Aorta (tissue), 4 donors: ENCODE results near the gene PPIL4. TPM values are rescaled to one million over a fixed set of nuclear protein-coding genes. Genes with fewer than 3 reads are reported as not detected.

Experiments
- polyA plus RNA-seq, 2 donors: library from polyadenylated mRNA; stranded (reverse); fragments of 200-250 nt; gene quantifications; one replicate each; pipeline ENCODE4 v1.2.3, GENCODE V29; 2013
- total RNA-seq, 2 donors: library from RNA; stranded (reverse); fragmentation: NEBNext Ultra II Directional; extraction: Animal tissue kit (Norgen Biotek cat#: 25700); gene quantifications; one replicate each; pipeline ENCODE4 v1.2.1, GENCODE V29; 2021
- donor health status: healthy with polysubstance abuse.
- donor health status: Bipolar disorder and iron deficiency.
- donor health status: DM: no; HTN: no; CAD: no.
- donor health status: DM: yes; HTN: yes; CAD: no.

Gene PPIL4
- total and polyA plus RNA-seq, 4 donors, result 15.7 to 34.4 (median 24.6) TPM

Other genes starting within 250 kb of the PPIL4 start
- 10 to 100 TPM; 68.1 to 68.6 TPM for gene TAB2, start 228.3 kb downstream of the PPIL4 start, total RNA-seq
- 10 to 100 TPM; 22.2 to 49.6 TPM for gene TAB2, start 228.3 kb downstream of the PPIL4 start, polyA plus RNA-seq
- gene SUMO4, start 145.8 kb downstream of the PPIL4 start, total RNA-seq, result 1 to 10 TPM; 2.9 to 6.9 TPM
- under 1 TPM in 1 of 2 donors, not detected in 1; 0.49 TPM for gene SUMO4, start 145.8 kb downstream of the PPIL4 start, polyA plus RNA-seq
- 1 to 10 TPM; 1.2 to 3.0 TPM for gene ZC3H12D, start 61.0 kb downstream of the PPIL4 start, total RNA-seq
- gene ZC3H12D, start 61.0 kb downstream of the PPIL4 start, polyA plus RNA-seq, result 1 to 10 TPM in 1 of 2 donors, under 1 TPM in 1; 0.10 to 1.9 TPM
- 10 to 100 TPM; 67.2 to 68.1 TPM for gene GINM1, start 20.3 kb upstream of the PPIL4 start, total RNA-seq
- 10 to 100 TPM; 43.2 to 87.6 TPM for gene GINM1, start 20.3 kb upstream of the PPIL4 start, polyA plus RNA-seq
- 10 to 100 TPM; 15.9 to 18.5 TPM for gene KATNA1, start 102.7 kb upstream of the PPIL4 start, total RNA-seq
- gene KATNA1, start 102.7 kb upstream of the PPIL4 start, polyA plus RNA-seq, result 10 to 100 TPM; 16.4 to 19.8 TPM
- gene LATS1, start 172.1 kb upstream of the PPIL4 start, total RNA-seq, result 10 to 100 TPM; 31.5 to 39.2 TPM
- 1 to 10 TPM; 5.4 to 7.0 TPM for gene LATS1, start 172.1 kb upstream of the PPIL4 start, polyA plus RNA-seq
- 10 to 100 TPM; 28.6 to 32.1 TPM for gene NUP43, start 200.5 kb upstream of the PPIL4 start, total RNA-seq
- 10 to 100 TPM in 1 of 2 donors, 1 to 10 TPM in 1; 3.6 to 10.6 TPM for gene NUP43, start 200.5 kb upstream of the PPIL4 start, polyA plus RNA-seq
- 10 to 100 TPM; 48.4 to 55.9 TPM for gene PCMT1, start 203.7 kb upstream of the PPIL4 start, total RNA-seq
- gene PCMT1, start 203.7 kb upstream of the PPIL4 start, polyA plus RNA-seq, result 10 to 100 TPM; 51.9 to 72.1 TPM